Hepatocyte (in vitro differentiated cells): ENCODE results near the gene FAM3C. TPM values are rescaled to one million over a fixed set of nuclear protein-coding genes. Genes with fewer than 3 reads are reported as not detected.
A peak's percentile ranks its signal among the peaks of the same experiment; 100 is the strongest.

Experiments
- DNase-seq: peaks from one replicate; pipeline ENCODE4 v3.0.0-alpha.2; 2016; ENCODE audit warnings: low spot score
- H2AFZ ChIP-seq: fragments of 200-600 bp; sonication (generic); 2 replicates; pipeline ENCODE4 v1.6.0; 2016; ENCODE audit warnings: antibody characterized with exemption, mild to moderate bottlenecking
- H3K27ac ChIP-seq: fragments of 200-600 bp; sonication (generic); 2 replicates; pipeline ENCODE4 v1.5.1; 2016; ENCODE audit warnings: mild to moderate bottlenecking
- H3K27me3 ChIP-seq: fragments of 200-600 bp; sonication (generic); 2 replicates; pipeline ENCODE4 v1.6.1; 2016
- H3K36me3 ChIP-seq: fragments of 200-600 bp; sonication (generic); replicated peaks from 2 replicates; pipeline ENCODE4 v1.5.1; 2016; ENCODE audit warnings: low read depth; ENCODE audit not compliant: insufficient read depth
- H3K4me1 ChIP-seq: fragments of 200-600 bp; sonication (generic); 2 replicates; pipeline ENCODE4 v1.5.1; 2016; ENCODE audit warnings: mild to moderate bottlenecking, moderate library complexity; ENCODE audit not compliant: insufficient read depth
- H3K4me2 ChIP-seq: fragments of 200-600 bp; sonication (generic); 2 replicates; pipeline ENCODE4 v1.6.0; 2016
- H3K4me3 ChIP-seq: fragments of 200-600 bp; sonication (generic); 2 replicates; pipeline ENCODE4 v1.5.1; 2016; ENCODE audit warnings: mild to moderate bottlenecking
- H3K79me2 ChIP-seq: fragments of 200-600 bp; sonication (generic); 2 replicates; pipeline ENCODE4 v1.6.0; 2017; ENCODE audit warnings: mild to moderate bottlenecking
- H3K9me2 ChIP-seq: fragments of 200-600 bp; sonication (generic); replicated peaks from 2 replicates; pipeline ENCODE4 v1.6.0; 2017; ENCODE audit warnings: mild to moderate bottlenecking; ENCODE audit not compliant: insufficient read depth
- H3K9me3 ChIP-seq: fragments of 200-600 bp; sonication (generic); 2 replicates; pipeline ENCODE4 v1.5.1; 2016; ENCODE audit warnings: low read depth, mild to moderate bottlenecking
- H4K20me1 ChIP-seq: fragments of 200-600 bp; sonication (generic); 2 replicates; pipeline ENCODE4 v1.6.0; 2016; ENCODE audit warnings: mild to moderate bottlenecking; ENCODE audit not compliant: insufficient read depth, poor library complexity, severe bottlenecking
- EZH2 ChIP-seq: fragments of 200-600 bp; sonication (generic); IDR thresholded peaks from 2 replicates; pipeline ENCODE4 v1.6.1; 2016; ENCODE audit warnings: antibody characterized with exemption, mild to moderate bottlenecking, borderline replicate concordance
- EZH2phosphoT487 ChIP-seq: fragments of 200-600 bp; sonication (generic); IDR thresholded peaks from one replicate; pipeline ENCODE4 v1.6.1; 2018; ENCODE audit warnings: antibody characterized with exemption, mild to moderate bottlenecking, low read depth, moderate library complexity; ENCODE audit not compliant: unreplicated experiment, severe bottlenecking
- WGBS: methylation state at CpG from one replicate; pipeline ENCODE4 v1.1.6; 2016; ENCODE audit warnings: low lambda C conversion rate; ENCODE audit errors: missing lambda C conversion rate; 5-methylcytosine and 5-hydroxymethylcytosine counted together
- polyA plus RNA-seq: library from polyadenylated mRNA; unstranded; fragments of >200 nt; fragmentation: Nextera tagmentation; extraction: Ambion mirVana; gene quantifications from 2 replicates; pipeline ENCODE4 v1.2.1, GENCODE V29; 2016
- total RNA-seq: library from RNA; depleted of rRNA; stranded (reverse); fragments of >200 nt; gene quantifications from 2 replicates; pipeline ENCODE4 v1.2.3, GENCODE V29; 2014
- TF ChIP-seq, protein P1 (sequence below): fragments of 200-600 bp; sonication (generic); IDR thresholded peaks from 2 replicates; pipeline ENCODE4 v1.5.1; 2016; ENCODE audit warnings: antibody characterized with exemption, mild to moderate bottlenecking; ENCODE audit not compliant: poor library complexity

The FAM3C gene
- total and polyA plus RNA-seq, 2 experiments from 2014 or later = 119 to 127 TPM

DNA sequence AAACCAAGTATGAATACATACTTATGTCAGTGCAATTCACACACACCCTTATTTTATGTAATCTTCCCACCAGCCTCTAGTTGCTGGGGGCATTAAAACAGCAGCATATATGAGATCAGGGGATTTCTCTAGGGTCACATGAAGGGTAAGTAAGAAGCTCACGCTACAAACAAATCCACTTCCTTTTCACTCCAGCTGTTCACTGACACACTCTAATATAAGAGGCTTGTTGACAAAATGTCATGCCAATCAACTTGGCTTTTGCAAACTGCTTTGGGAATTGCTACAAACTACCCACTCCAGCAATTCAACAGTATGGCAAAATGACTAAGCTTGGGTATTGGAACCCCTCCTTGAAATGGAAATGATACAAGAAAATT, 10.3 kb downstream of the FAM3C start:
- WGBS = 33% methylated on average over 1 of the region's 1 CpG
- peaks cover 32% of the 10 kb centered on the region for H3K4me1 ChIP-seq

DNA sequence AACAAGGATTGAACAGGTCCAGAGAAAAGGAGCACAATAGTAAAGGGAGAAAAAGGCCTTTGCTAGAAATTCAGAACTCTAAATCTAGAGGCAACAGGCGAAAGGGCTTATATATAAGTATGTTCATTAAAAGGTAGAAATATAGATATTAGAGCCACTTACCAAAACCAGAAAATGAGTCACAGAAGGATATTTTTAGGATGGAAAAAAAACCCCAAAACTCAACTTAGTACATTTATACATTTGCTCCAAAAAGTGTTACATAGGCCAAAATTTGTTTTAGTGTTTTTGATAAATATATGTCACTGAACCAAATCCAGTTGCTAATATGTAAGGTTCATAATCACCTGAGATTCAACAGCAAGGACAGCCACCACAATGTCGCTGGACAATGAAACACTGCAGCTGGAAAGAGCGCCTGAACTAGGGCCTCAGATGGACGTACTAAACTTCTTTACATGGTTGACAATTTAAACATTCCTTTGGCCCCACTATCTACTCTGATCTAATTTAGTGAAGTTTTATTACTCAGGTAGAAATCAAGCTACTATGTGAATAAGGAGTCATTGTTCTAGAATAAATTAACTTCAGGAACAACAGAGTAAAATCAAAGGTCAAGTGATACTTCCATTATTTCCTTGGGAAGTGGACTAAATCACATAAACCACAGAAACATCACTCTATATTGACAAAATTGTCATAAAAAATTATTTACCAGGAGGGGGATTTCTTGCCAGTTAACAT, 10.9 kb downstream of the FAM3C start:
- H3K4me3 ChIP-seq = no peak overlapping the region
- peaks cover 34% of the 10 kb centered on the region for H3K4me1 ChIP-seq
- no peaks in the 10 kb centered on the region for H3K9me3 ChIP-seq
- 82% methylated on average over 4 of the region's 4 CpGs for WGBS
- H3K36me3 ChIP-seq = no peaks in the 10 kb centered on the region
- no peak for DNase-seq
- H4K20me1 ChIP-seq = peaks cover 14% of the 10 kb centered on the region
- no peaks in the 10 kb centered on the region for H3K9me2 ChIP-seq
- H2AFZ ChIP-seq = no peak overlapping the region
- peaks cover 95% of the 10 kb centered on the region for H3K79me2 ChIP-seq
- TF ChIP-seq, protein P1, sequence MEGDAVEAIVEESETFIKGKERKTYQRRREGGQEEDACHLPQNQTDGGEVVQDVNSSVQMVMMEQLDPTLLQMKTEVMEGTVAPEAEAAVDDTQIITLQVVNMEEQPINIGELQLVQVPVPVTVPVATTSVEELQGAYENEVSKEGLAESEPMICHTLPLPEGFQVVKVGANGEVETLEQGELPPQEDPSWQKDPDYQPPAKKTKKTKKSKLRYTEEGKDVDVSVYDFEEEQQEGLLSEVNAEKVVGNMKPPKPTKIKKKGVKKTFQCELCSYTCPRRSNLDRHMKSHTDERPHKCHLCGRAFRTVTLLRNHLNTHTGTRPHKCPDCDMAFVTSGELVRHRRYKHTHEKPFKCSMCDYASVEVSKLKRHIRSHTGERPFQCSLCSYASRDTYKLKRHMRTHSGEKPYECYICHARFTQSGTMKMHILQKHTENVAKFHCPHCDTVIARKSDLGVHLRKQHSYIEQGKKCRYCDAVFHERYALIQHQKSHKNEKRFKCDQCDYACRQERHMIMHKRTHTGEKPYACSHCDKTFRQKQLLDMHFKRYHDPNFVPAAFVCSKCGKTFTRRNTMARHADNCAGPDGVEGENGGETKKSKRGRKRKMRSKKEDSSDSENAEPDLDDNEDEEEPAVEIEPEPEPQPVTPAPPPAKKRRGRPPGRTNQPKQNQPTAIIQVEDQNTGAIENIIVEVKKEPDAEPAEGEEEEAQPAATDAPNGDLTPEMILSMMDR = no peak
- TF ChIP-seq EZH2phosphoT487 (no peak), EZH2 (no peak)
- peak overlapping the region; percentile 51 for H3K27ac ChIP-seq
- no peaks in the 10 kb centered on the region for H3K27me3 ChIP-seq
- H3K4me2 ChIP-seq = peak overlapping the region; percentile 18

More for the DNA sequence above, 10.3 kb downstream of the FAM3C start:
- H4K20me1 ChIP-seq = peaks cover 14% of the 10 kb centered on the region
- no peak for DNase-seq
- no peak for TF ChIP-seq EZH2
- no peak for TF ChIP-seq EZH2phosphoT487
- TF ChIP-seq, protein P1 = no peak
- no peaks in the 10 kb centered on the region for H3K36me3 ChIP-seq
- peak overlapping the region; percentile 51 for H3K27ac ChIP-seq
- peak overlapping the region; percentile 18 for H3K4me2 ChIP-seq
- no peaks in the 10 kb centered on the region for H3K9me2 ChIP-seq
- H3K4me3 ChIP-seq = no peak overlapping the region
- peaks cover 96% of the 10 kb centered on the region for H3K79me2 ChIP-seq
- H2AFZ ChIP-seq = no peak overlapping the region
- no peaks in the 10 kb centered on the region for H3K27me3 ChIP-seq
- no peaks in the 10 kb centered on the region for H3K9me3 ChIP-seq

DNA sequence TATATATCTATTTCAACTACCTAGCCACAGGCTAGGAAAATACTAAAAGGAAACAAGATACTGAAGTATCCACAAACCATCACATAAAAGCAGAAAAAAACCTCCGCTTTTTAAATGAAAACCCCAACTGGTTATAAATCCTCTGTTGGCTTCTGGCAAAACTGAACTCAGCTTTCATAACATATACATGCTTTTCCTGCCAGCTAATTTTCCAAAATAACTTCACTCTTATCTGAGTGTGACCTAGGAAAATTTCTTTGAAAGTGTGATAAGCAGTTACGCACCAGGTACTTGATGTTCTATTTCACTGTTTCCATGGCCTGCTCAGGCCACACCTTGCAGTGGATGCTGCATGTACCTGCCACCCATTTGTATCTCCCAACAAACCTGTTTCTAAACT, 11.8 kb downstream of the FAM3C start:
- peak overlapping the region; percentile 51 for H3K27ac ChIP-seq
- H3K79me2 ChIP-seq = peaks cover 95% of the 10 kb centered on the region
- peaks cover 14% of the 10 kb centered on the region for H4K20me1 ChIP-seq
- H3K9me3 ChIP-seq = no peaks in the 10 kb centered on the region
- H3K4me1 ChIP-seq = peaks cover 36% of the 10 kb centered on the region
- H3K27me3 ChIP-seq = no peaks in the 10 kb centered on the region
- peak; percentile 17 for DNase-seq
- no peak overlapping the region for H3K4me3 ChIP-seq
- TF ChIP-seq, protein P1 = no peak
- no peak for TF ChIP-seq EZH2
- no peak for TF ChIP-seq EZH2phosphoT487
- no peaks in the 10 kb centered on the region for H3K9me2 ChIP-seq
- 42% methylated on average over 2 of the region's 2 CpGs for WGBS
- H2AFZ ChIP-seq = no peak overlapping the region
- peak overlapping the region; percentile 18 for H3K4me2 ChIP-seq
- no peaks in the 10 kb centered on the region for H3K36me3 ChIP-seq
